HG03521 (cell line): ENCODE results near the gene KCNJ6.
"Not testable (repeated sequence)": the region's sequence is repeated elsewhere in the genome, so short reads cannot be mapped to it uniquely, and the experiment has no call there.

Source experiments
- ATAC-seq: cut with Tn5 transposase; IDR thresholded peaks from one replicate; pipeline ENCODE4 v1.9.1; 2021; ENCODE audit warnings: mild to moderate bottlenecking, moderate library complexity; ENCODE audit not compliant: unreplicated experiment

Gene KCNJ6

GRCh38 chr21:37746849-37747248 lies 169.4 kb downstream of the KCNJ6 start:
- no peak for ATAC-seq

GRCh38 chr21:37744551-37744950 lies 171.7 kb downstream of the KCNJ6 start:
- ATAC-seq: no peak

GRCh38 chr21:37742532-37742931 lies 173.7 kb downstream of the KCNJ6 start:
- no peak for ATAC-seq

DNA sequence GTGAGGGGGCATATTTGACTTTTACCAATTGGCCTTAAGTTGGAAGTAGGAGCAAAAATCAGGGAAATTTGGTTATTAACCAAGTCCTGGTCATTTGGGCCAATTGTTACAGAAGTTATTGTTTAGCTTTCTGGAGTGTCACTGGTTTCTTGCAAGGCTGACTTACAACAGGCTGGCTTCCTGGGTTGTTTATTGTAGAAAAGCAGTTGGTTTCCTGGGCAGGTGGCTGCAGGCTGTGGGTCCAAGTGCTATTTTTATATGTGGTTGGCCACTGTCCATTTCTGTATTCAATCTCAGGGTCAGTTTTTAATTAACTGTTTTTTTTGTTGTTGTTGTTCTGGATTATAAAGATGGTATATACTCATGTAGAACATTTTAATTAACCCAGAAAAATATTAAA lies 174.1 kb downstream of the KCNJ6 start:
- no peak for ATAC-seq

DNA sequence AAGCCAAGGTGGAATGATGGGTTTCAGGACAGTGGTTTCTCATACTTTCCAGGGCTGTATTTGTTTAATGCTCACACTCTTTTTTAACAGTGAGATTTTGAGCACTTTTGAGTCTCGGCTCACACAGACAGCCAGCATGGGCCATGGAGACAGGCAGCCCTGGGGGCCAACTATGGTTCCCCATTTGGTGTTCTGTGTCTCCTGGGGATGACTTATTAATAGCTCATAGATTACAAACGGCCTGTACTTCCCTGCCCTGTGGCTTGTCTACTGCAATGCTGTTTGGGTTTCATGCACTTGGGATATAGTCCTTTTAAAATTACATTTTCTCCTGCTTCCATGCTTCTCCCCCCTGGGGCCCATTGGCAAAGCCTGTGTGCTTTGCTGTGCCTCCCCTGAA lies 178.3 kb downstream of the KCNJ6 start:
- ATAC-seq: no peak

- ATAC-seq: no peak
Measured at GRCh38 chr21:37737507-37737906, 178.8 kb downstream of the KCNJ6 start.

- ATAC-seq: no peak
Measured at GRCh38 chr21:37734846-37735245, 181.4 kb downstream of the KCNJ6 start.

DNA sequence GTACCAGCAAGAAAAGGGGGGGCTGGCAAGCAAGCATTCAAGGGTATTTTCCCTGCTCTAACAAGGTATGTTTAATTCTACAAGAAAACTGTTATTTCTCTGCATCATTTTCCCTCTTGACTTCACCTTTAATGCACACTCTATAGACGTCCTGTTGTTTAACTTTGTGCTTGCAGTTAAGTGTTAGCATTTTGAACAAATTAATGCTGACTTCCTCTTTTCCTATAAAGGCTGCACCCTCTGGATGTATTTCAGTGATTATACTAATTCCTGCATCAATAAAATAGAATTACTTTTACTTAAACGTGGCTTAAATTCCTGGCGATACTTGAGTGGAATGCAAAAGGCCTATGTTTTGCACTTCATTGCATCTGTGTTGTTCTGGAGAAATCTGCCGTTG lies 183.3 kb downstream of the KCNJ6 start:
- no peak for ATAC-seq

DNA sequence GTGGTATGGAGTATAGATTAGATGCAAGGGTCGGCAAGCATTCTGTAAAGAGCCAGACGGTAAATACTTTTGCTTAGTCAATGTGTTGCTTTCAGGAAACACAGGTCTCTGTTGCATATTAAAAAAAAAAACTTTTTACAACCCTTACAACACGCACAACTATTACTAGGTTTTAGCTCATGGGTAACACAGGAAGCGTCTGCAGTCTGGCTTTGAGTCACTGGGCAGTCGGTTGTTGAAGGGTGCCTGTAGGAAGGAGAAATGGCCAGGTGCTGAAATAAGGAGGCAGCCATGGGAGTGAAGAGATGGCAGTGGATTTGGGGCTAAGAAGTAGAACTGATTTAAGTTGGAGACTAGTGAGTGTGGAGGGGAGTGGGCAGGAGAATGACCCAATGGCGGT lies 192.1 kb downstream of the KCNJ6 start:
- no peak for ATAC-seq

DNA sequence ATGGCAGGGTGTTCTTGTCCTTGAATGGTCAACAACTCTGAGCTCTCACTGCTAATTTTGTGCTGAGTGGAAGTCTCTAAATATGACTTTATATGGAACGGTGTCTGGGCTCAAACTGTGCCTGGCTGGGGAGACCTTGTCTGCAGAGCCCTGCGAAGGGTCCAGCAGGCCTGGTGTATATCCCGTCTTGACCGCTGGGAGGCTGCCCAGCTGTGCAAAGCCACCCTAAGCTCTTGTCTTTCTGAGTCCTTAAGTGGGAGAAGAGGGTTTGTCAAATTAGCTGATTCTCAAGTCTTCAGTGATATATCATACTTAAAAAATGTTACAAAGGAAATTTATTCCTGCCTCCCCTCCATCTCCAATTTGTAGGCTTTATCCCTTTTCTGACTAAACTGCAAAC lies 198.7 kb downstream of the KCNJ6 start:
- ATAC-seq: no peak

DNA sequence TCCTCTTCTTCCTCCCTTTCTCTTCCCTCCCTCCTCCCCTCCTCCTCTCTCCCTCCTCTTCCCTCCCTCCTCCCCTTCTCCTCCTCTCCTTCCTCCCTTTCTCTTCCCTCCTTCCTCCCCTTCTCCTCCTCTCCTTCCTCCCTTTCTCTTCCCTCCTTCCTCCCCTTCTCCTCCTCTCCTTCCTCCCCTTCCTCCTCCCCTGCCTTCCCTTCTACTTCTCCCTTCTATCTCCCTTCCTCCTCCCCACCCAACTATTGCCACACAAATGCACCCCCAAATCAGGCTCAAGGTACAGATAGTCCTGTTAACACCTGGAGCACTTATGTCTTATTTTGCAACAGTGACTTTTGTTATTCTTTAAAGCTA lies 203.7 kb downstream of the KCNJ6 start:
- not testable (repeated sequence) for ATAC-seq

- ATAC-seq: peak; percentile 71
Measured at GRCh38 chr21:37711836-37712568, 204.3 kb downstream of the KCNJ6 start.

DNA sequence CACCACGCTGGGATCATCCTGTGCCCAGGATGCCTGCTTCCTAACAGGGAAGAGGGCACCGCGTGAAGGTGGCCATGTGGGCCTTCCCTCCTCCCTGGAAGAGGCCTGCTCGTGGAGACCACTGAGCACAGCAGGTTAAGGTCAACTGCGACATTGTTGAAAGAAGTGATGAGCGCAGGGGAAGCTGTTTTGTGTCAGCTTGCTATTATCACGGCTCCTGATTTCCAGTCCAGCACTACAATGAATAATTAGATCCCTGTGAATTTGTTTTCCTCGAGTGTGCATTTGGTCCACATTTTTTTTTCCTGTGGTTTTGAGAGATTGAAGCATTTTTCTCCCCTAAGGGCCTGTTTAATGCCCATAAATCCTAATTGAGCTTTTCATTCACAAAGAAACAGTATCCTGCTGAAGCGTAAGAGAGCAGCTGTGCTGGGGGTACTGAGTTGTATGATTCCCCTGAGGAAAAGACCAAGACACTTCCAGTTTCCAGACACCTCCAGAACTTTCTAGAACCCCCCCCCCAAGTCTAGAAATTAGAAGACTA lies 204.9 kb downstream of the KCNJ6 start:
- ATAC-seq: no peak

- ATAC-seq: no peak
Measured at GRCh38 chr21:37710546-37711285, 205.5 kb downstream of the KCNJ6 start.

- ATAC-seq: no peak
Measured at GRCh38 chr21:37704751-37705150, 211.5 kb downstream of the KCNJ6 start.

DNA sequence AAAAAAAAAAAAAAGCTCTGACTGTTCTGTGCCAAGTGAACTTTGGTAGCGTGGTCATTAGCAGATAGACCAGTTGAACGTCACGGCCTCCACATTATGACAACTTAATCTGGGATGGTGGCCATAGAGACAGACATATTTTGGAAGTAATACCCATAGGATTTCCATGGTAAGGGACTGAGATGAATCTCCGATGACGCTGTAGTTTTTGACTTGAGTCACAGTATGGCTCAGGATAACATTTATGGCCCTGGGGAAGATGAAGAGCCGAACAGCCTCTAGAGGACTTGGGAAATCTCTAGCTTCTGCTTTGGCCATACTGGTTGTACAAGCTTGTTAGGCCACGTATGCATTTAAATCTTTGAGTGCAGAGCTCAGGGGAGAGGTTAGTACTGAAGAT lies 214.0 kb downstream of the KCNJ6 start:
- no peak for ATAC-seq

DNA sequence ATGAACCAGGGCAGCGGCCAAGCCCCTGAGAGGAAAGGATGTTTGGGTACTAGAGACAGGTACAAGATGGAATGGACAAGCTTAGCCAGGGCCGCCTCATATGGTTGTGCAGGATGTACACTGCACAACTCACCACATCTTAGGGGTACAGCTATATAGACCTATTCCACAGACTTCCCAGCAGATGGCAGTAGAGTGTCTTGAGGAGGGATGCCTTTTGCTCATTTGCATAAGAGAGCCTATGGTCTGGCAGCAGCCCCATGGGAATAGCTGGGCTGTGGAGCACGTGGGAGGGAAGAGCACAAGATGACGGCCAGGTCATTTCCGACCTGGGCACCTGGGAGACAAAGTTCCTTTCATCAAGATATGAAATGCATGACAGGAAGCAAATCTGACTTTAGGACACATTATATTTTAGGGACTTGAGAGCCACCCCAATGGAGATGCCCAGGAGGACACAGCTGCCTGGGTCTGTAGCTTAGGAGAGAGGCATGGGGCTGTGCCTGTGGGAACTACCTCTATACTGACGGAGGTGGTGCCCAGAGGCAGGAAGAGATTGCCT lies 215.5 kb downstream of the KCNJ6 start:
- peak; percentile 88 for ATAC-seq

DNA sequence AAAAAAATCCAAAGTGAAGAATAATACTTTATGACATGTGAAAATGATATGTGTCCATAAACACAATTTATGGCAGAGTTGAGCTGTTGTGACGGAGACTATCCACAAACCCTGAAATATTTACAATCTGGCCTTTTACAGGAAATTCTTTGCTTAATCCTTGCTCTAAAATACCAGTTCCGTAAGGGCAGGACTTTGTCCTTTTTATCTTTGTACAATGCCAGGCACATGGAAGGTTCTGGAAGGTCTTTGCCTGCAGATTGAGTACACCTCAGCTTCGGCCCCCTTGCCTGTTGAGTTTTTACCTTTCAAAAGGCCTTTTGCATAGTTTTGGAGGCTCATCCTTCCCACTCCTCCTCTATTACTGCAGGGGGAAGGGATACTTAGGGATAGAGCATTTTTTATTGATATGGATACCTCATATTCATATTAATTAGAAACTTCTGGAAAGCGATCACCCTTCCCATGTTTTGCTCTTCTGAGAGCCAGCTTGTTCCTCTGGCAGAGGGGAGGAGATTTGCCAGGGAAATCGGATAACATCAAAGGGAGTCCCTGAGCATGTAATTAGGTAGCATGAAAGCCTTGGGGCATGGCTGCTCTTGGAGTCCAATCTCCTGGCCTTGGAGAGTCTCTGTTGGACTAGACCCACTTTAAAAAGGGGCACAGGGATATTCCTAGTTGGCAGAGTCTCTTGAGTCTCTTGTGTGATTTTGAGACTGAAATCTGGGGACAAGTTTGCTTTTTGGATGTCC lies 217.1 kb downstream of the KCNJ6 start:
- no peak for ATAC-seq

- no peak for ATAC-seq
Measured at GRCh38 chr21:37696936-37697335, 219.3 kb downstream of the KCNJ6 start.

DNA sequence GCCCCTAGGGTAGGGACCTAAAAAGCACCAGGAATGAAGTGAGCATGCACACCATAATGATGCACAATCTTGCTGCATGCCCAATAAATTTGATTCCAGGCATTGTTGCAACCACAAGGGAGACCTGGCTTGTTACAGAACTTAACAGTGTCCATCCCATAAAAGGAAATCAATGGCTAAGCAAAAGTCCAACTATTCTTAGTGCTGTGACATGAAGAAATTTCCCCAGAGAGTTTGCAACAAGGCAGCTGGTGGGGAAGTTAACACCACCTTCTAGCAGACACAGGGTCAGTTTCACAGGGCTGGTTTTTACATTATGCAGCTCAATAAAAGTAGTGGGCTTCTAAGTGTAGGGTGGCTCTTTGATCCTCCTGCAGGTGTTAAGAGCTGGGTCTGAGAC lies 221.1 kb downstream of the KCNJ6 start:
- no peak for ATAC-seq

DNA sequence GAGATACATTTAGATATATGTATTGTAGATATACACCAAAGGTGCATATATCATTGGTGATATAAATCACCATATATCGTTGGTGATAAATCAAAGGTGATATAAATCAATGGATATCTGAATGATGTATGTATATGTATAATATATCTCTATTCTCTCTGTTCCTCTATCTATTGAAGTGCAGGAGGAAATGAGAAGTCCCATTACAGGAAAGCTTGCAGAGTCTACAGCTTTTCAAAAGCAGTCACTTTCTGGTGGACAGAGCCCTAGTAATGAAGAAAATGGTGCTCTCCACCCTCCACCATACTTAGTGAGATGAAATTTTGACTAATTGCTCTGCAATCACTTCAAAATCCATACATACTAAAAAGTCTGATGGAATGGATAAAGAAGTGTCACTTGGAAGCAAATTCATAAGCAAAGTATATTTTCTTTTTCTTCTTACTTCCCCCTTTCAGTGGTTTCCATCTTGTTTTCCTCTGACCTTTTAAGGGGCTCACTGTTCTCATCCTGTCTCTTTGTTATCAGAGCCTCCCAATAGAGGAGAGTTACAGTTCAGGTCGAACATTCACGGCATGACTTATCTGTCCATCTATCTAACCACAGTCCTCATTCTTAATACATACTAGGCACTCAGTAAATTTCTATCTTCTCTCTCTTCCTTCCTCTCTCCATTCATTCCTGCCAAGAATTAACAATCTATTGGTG lies 227.2 kb downstream of the KCNJ6 start:
- ATAC-seq: no peak
